ENCODE data around the gene YIPF3.

GRCh38 chr6:43504756-43505593, 11.8 kb downstream of the YIPF3 start:
- TF ChIP-seq EZH2 (IDR thresholded peaks at IDR 0.05) = no peak
- TF ChIP-seq CTCF (IDR thresholded peaks at IDR 0.05) = no peak

All from neural progenitor cell (in vitro differentiated cells).